ENCODE data around the gene DYTN. TPM values are rescaled to one million over a fixed set of nuclear protein-coding genes. Genes with fewer than 3 reads are reported as not detected.
A peak's percentile ranks its signal among the peaks of the same experiment; 100 is the strongest.

DYTN gene
- polyA plus RNA-seq, 2 of the 4 experiments (the other 2 are of a cell fraction) = not detected

- no peak for TF ChIP-seq REST (IDR thresholded peaks at IDR 0.05)
- no peak for TF ChIP-seq JUNB (IDR thresholded peaks at IDR 0.05)
- TF ChIP-seq HES2 (IDR thresholded peaks at IDR 0.05) = no peak
- no peak for TF ChIP-seq SMC3 (IDR thresholded peaks at IDR 0.05)
- TF ChIP-seq ZNF302 (CRISPR knock-in tag; IDR thresholded peaks at IDR 0.05) = no peak
- no peak for TF ChIP-seq CBX8 (IDR thresholded peaks at IDR 0.05)
- TF ChIP-seq HOXB13 (CRISPR knock-in tag; IDR thresholded peaks at IDR 0.05; ENCODE audit: low read depth) = no peak
- TF ChIP-seq EHF (CRISPR knock-in tag; IDR thresholded peaks at IDR 0.05) = no peak
Measured at GRCh38 chr2:206619011-206619410, 99.2 kb downstream of the DYTN start (continued).

- POLR2A ChIA-PET = no interaction called here
- 0% methylated on average over 2 of the region's 2 CpGs for WGBS (ENCODE audit: missing lambda C conversion rate)
- ATAC-seq = peak; percentile 78 to 88
Measured at GRCh38 chr2:206616151-206616550, 102.0 kb downstream of the DYTN start.

GRCh38 chr2:206615417-206616089 lies 102.6 kb downstream of the DYTN start:
- Histone ChIP-seq H3K9me3 (no peaks in the 10 kb centered on the region; the same call in 2 of the 3 replicates), H3K4me2 (peak overlapping the region; percentile 52), H3K27ac (peak overlapping the region; percentile 17 to 75; a peak in 5 of 6 replicates), H3K4me3 (no peak overlapping the region), H3K4me1 (peaks cover 35% of the 10 kb centered on the region)
- 78% methylated on average over 7 of the region's 7 CpGs for WGBS (ENCODE audit: missing lambda C conversion rate)
- ATAC-seq (peak; percentile 75), FAIRE-seq (no peak), DNase-seq (ENCODE audit: low read depth in 1 of 2, low spot score in 1 of 2) (peak; percentile 4 to 29)
- POLR2A ChIA-PET = no interaction called here
- CTCF ChIA-PET = no interaction called here
- TF ChIP-seq ZFP36 (IDR thresholded peaks at IDR 0.05; ENCODE audit: borderline replicate concordance, partially characterized antibody) (no peak), RFX5 (IDR thresholded peaks at IDR 0.05) (no peak), MAZ (IDR thresholded peaks at IDR 0.05; ENCODE audit: borderline replicate concordance, low read depth, low read length) (no peak), CHD2 (IDR thresholded peaks at IDR 0.05; ENCODE audit: low read length, partially characterized antibody) (no peak), POLR2A (IDR thresholded peaks at IDR 0.05; ENCODE audit: low read length) (no peak), CBX8 (IDR thresholded peaks at IDR 0.05) (no peak), BCL3 (IDR thresholded peaks at IDR 0.05) (no peak), HES2 (IDR thresholded peaks at IDR 0.05) (no peak), HOXB5 (CRISPR knock-in tag; IDR thresholded peaks at IDR 0.05) (no peak), PBX3 (IDR thresholded peaks at IDR 0.05) (no peak), REST (IDR thresholded peaks at IDR 0.05) (no peak), CHD4 (IDR thresholded peaks at IDR 0.05; ENCODE audit: borderline replicate concordance) (no peak), TP53 (CRISPR knock-in tag; IDR thresholded peaks at IDR 0.05) (no peak), RARB (CRISPR knock-in tag; IDR thresholded peaks at IDR 0.05) (no peak), EHMT2 (IDR thresholded peaks at IDR 0.05; ENCODE audit: low read depth) (no peak), ZNF302 (CRISPR knock-in tag; IDR thresholded peaks at IDR 0.05) (no peak)

More at GRCh38 chr2:206616151-206616550, 102.0 kb downstream of the DYTN start:
- Histone ChIP-seq H3K27ac (peak overlapping the region; percentile 29 to 75; a peak in 3 of 6 replicates), H3K4me3 (no peak overlapping the region), H3K4me2 (peak overlapping the region; percentile 52), H3K4me1 (peaks cover 35% of the 10 kb centered on the region), H3K9me3 (no peaks in the 10 kb centered on the region; the same call in 2 of the 3 replicates)
- TF ChIP-seq EHMT2 (IDR thresholded peaks at IDR 0.05; ENCODE audit: low read depth) (no peak), MAX (IDR thresholded peaks at IDR 0.05) (peak; percentile 54), HOXB5 (CRISPR knock-in tag; IDR thresholded peaks at IDR 0.05) (no peak), CEBPB (IDR thresholded peaks at IDR 0.05) (peak in 1 of 2 experiments; percentile 65; a peak in 2 of 4 replicates), JUNB (IDR thresholded peaks at IDR 0.05) (peak; percentile 58), FOSL2 (IDR thresholded peaks at IDR 0.05) (peak; percentile 40; the same call in 1 of the 2 replicates), FOSL2 (CRISPR knock-in tag; IDR thresholded peaks at IDR 0.05) (peak; percentile 68), GATA3 (IDR thresholded peaks at IDR 0.05; ENCODE audit: borderline replicate concordance) (peak; percentile 30; the same call in 1 of the 2 replicates), FOXS1 (CRISPR knock-in tag; IDR thresholded peaks at IDR 0.05) (peak; percentile 42; the same call in 1 of the 2 replicates)
- FAIRE-seq (no peak), DNase-seq (ENCODE audit: low read depth in 1 of 2, low spot score in 1 of 2) (peak; percentile 11 to 77)
- CTCF ChIA-PET = no interaction called here
